GM12878 (cell line): ENCODE results near the gene TJP1. TPM values are rescaled to one million over a fixed set of nuclear protein-coding genes. Genes with fewer than 3 reads are reported as not detected.

ENCODE experiments used
- ATAC-seq: fragments of 200-7000 bp; cut with Tn5 transposase; 3 replicates; pipeline ENCODE4 v1.9.1; 2020; ENCODE audit warnings: mild to moderate bottlenecking, moderate library complexity
- BruUV-seq: library from RNA; stranded (reverse); fragments of 400-500 nt; replicated peaks from 2 replicates; lab custom pipeline; 2021; lab: Mats Ljungman, UMichigan
- CTCF ChIA-PET: fragments of 300-600 bp; sonication (Branson Sonifier 250); formaldehyde crosslinking; extraction: SDS; loops from one replicate; lab custom pipeline; 2021; ENCODE audit warnings: inconsistent platforms; lab: Yijun Ruan, JAX
- POLR2A ChIA-PET: fragments of 350-600 bp; formaldehyde crosslinking; extraction: SDS; loops from one replicate; lab custom pipeline; 2021; ENCODE audit warnings: inconsistent platforms; lab: Charles Lee
- RAD21 ChIA-PET: fragments of 300-600 bp; sonication (Branson Sonifier 250); formaldehyde crosslinking; loops from one replicate; lab custom pipeline; 2023; ENCODE audit warnings: antibody characterized with exemption; ENCODE audit not compliant: unreplicated experiment; lab: Charles Lee
- SMC1A ChIA-PET: fragments of 300-600 bp; sonication (Branson Sonifier 250); formaldehyde crosslinking; loops from one replicate; lab custom pipeline; 2023; ENCODE audit not compliant: unreplicated experiment, uncharacterized antibody; lab: Charles Lee
- DNase-seq: peaks from one replicate; pipeline ENCODE4 v3.0.0-alpha.2; 2011; ENCODE audit warnings: low read depth, low spot score
- FAIRE-seq: peaks from 3 replicates; lab custom pipeline; 2011; peaks lifted over from hg19 to GRCh38; lab: Jason Lieb, UNC
- H2AFZ ChIP-seq: 2 replicates; pipeline ENCODE4 v1.6.0; 2011; ENCODE audit warnings: low read depth, low read length, control low read depth; ENCODE audit not compliant: control insufficient read depth
- H3K27ac ChIP-seq: 2 replicates; pipeline ENCODE4 v1.5.1; 2011; ENCODE audit warnings: control low read depth; ENCODE audit not compliant: control insufficient read depth, insufficient read depth
- H3K27me3 ChIP-seq, 2 experiments: replicated peaks in 1 of 2; 2 replicates each; pipeline versions ENCODE4 v1.6.0 to v1.6.1; 2011; ENCODE audit warnings: low read length in 1 of 2; ENCODE audit not compliant: control insufficient read depth in 2 of 2, insufficient read depth in 2 of 2
- H3K36me3 ChIP-seq, 2 experiments: 2 replicates each; pipeline ENCODE4 v1.5.1; 2011; ENCODE audit warnings: low read length in 1 of 2; ENCODE audit not compliant: control insufficient read depth in 2 of 2, insufficient read depth in 2 of 2
- H3K4me1 ChIP-seq: 2 replicates; pipeline ENCODE4 v1.6.1; 2011; ENCODE audit warnings: mild to moderate bottlenecking, low read length, moderate library complexity, mixed read lengths; ENCODE audit not compliant: control insufficient read depth, insufficient read depth
- H3K4me2 ChIP-seq: 2 replicates; pipeline ENCODE4 v1.6.0; 2011; ENCODE audit warnings: control low read depth; ENCODE audit not compliant: control insufficient read depth, insufficient read depth
- H3K4me3 ChIP-seq: fragments of 200-600 bp; sonication (generic); 2 replicates; pipeline ENCODE4 v1.5.1; 2016
- H3K79me2 ChIP-seq: 2 replicates; pipeline ENCODE4 v1.6.0; 2011; ENCODE audit warnings: low read length; ENCODE audit not compliant: control insufficient read depth, insufficient read depth
- H3K9ac ChIP-seq: 2 replicates; pipeline ENCODE4 v1.8.0; 2011; ENCODE audit warnings: low read length, control low read depth, mixed read lengths; ENCODE audit not compliant: control insufficient read depth, insufficient read depth
- H3K9me3 ChIP-seq: replicated peaks from 3 replicates; pipeline ENCODE4 v1.5.1; 2011; ENCODE audit warnings: mild to moderate bottlenecking, low read length; ENCODE audit not compliant: control insufficient read depth, insufficient read depth
- H4K20me1 ChIP-seq: 2 replicates; pipeline ENCODE4 v1.6.0; 2011; ENCODE audit not compliant: control insufficient read depth, insufficient read depth
- ASH2L ChIP-seq: fragments of 300-600, 200-600 bp; sonication (generic); IDR thresholded peaks from 2 replicates; pipeline ENCODE4 v1.6.1; 2017; ENCODE audit warnings: low read depth, mild to moderate bottlenecking, borderline replicate concordance
- BHLHE40 ChIP-seq, 2 experiments: fragments of 450-650 bp in 1 of 2; IDR thresholded peaks; 2 replicates each; pipeline ENCODE4 v1.6.1; 2011 to 2017; ENCODE audit warnings: low read depth in 2 of 2, borderline replicate concordance in 1 of 2, improper control_type of control experiment in 1 of 2, low read length in 1 of 2, mild to moderate bottlenecking in 1 of 2
- FOXM1 ChIP-seq: IDR thresholded peaks from 2 replicates; pipeline ENCODE4 v1.6.1; 2012; ENCODE audit warnings: low read depth, mild to moderate bottlenecking, inconsistent platforms, low read length, moderate library complexity
- GABPA ChIP-seq: IDR thresholded peaks from 2 replicates; pipeline ENCODE4 v1.6.1; 2014; ENCODE audit warnings: antibody characterized with exemption, low read depth, mild to moderate bottlenecking, inconsistent platforms
- JUND ChIP-seq: IDR thresholded peaks from 2 replicates; pipeline ENCODE4 v1.6.1; 2012; ENCODE audit warnings: low read depth, mild to moderate bottlenecking, low read length, improper control_type of control experiment, moderate library complexity
- NR2C2 ChIP-seq: IDR thresholded peaks from 2 replicates; pipeline ENCODE4 v1.6.1; 2011; ENCODE audit warnings: borderline replicate concordance, low read depth; ENCODE audit not compliant: control insufficient read depth, insufficient read length
- NRF1 ChIP-seq: conservative IDR thresholded peaks from 2 replicates; pipeline ENCODE4 v1.6.1; 2011; ENCODE audit warnings: mild to moderate bottlenecking, low read depth, low read length, improper control_type of control experiment
- SMAD1 ChIP-seq: fragments of 450-650 bp; IDR thresholded peaks from 2 replicates; pipeline ENCODE4 v1.6.1; 2018; ENCODE audit warnings: mild to moderate bottlenecking, low read depth; ENCODE audit not compliant: partially characterized antibody
- SP1 ChIP-seq: IDR thresholded peaks from one replicate; pipeline ENCODE4 v1.6.1; 2011; ENCODE audit warnings: low read depth, low read length
- YBX1 ChIP-seq: fragments of 450-650 bp; IDR thresholded peaks from 2 replicates; pipeline ENCODE4 v1.6.1; 2016; ENCODE audit warnings: antibody characterized with exemption
- ZNF207 ChIP-seq: fragments of 450-650 bp; IDR thresholded peaks from 2 replicates; pipeline ENCODE4 v1.6.1; 2014; ENCODE audit warnings: antibody characterized with exemption, mild to moderate bottlenecking, borderline replicate concordance
- ZNF24 ChIP-seq: fragments of 450-650 bp; IDR thresholded peaks from 2 replicates; pipeline ENCODE4 v1.6.1; 2017; ENCODE audit warnings: antibody characterized with exemption, mild to moderate bottlenecking
- WGBS: methylation state at CpG from one replicate; pipeline ENCODE4 v1.1.6; 2016; ENCODE audit warnings: low lambda C conversion rate; ENCODE audit not compliant: insufficient replicate concordance, insufficient coverage; ENCODE audit errors: missing lambda C conversion rate; 5-methylcytosine and 5-hydroxymethylcytosine counted together
- in situ Hi-C: fragments of 300-500 bp; cut with MboI; formaldehyde crosslinking; loops from 9 replicates; pipeline ENCODE4 v1.14.3; 2018; ENCODE audit warnings: mixed read lengths
- intact Hi-C: fragments of 100-400 bp; cut with micrococcal nuclease; formaldehyde crosslinking; loops from one replicate; pipeline ENCODE4 v1.14.2; 2022; ENCODE audit not compliant: unreplicated experiment
- polyA plus RNA-seq, 11 experiments: library from polyadenylated mRNA; depleted of rRNA in 4 of 11; unstranded in 6 of 11; stranded (reverse) in 5 of 11; fragments of >200 nt; fragmentation: Nextera tagmentation in 4 of 11; fragmentation: Illumina TruSeq in 1 of 11; extraction: Ambion mirVana in 4 of 11; extraction: Trizol in 1 of 11; gene quantifications; 1 replicate in 1 of 11; 2 replicates in 10 of 11; pipeline versions ENCODE4 v1.2.1 to v1.2.3, GENCODE V29; 2011 to 2016; ENCODE audit warnings: inconsistent platforms in 2 of 11, missing spikeins in 2 of 11, low read depth in 1 of 11
- total RNA-seq, 4 experiments: library from RNA; depleted of rRNA in 3 of 4; stranded (reverse); fragments of >200 nt in 3 of 4; fragmentation: Illumina TruSeq in 1 of 4; extraction: Trizol in 1 of 4; gene quantifications; 2 replicates each; pipeline versions ENCODE4 v1.2.1 to v1.2.3, GENCODE V29; 2013 to 2021
- TF ChIP-seq, protein P1 (sequence below): fragments of 450-650 bp; formaldehyde crosslinking; IDR thresholded peaks from 2 replicates; pipeline ENCODE4 v1.5.0; 2022; ENCODE audit warnings: mild to moderate bottlenecking, missing genetic modification characterization
- TF ChIP-seq, protein P2 (sequence below), 3 experiments: IDR thresholded peaks in 2 of 3; conservative IDR thresholded peaks in 1 of 3; 2 replicates each; pipeline ENCODE4 v1.5.1; 2011; ENCODE audit warnings: low read depth in 3 of 3, low read length in 3 of 3, mild to moderate bottlenecking in 3 of 3, control low read depth in 2 of 3, moderate library complexity in 2 of 3, inconsistent platforms in 1 of 3, mixed read lengths in 1 of 3; ENCODE audit not compliant: control insufficient read depth in 2 of 3, insufficient read depth in 1 of 3; ENCODE audit errors: extremely low read depth in 1 of 3

TJP1 gene
- total and polyA plus RNA-seq, 10 of the 15 experiments (the other 5 are each of a cell fraction or from before 2014, with no cell fraction given): 0.01 to 0.49 (median 0.08) TPM; not detected in 7

DNA sequence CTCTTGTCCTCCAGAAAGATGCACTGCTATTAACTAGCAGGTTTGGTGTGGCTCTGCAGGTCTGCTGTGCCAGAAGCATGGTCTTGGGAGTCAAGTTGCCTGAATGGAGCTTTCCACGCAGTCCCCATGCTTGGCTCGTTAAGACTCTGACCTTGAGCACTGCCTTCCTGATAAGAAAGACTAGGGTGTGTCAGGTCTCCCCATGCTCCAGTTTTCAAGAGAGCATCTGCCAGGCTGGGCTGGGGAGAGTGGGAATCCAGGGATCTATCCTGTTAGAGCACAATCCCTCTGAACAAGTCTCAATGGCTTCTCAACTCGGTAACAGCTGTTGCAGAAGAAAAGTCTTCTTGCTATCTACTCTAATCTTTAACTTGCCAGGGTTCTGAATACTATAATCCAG is 98.2 kb downstream of the TJP1 start:
- Histone ChIP-seq H3K4me2 (no peak overlapping the region), H3K9ac (no peak overlapping the region), H3K4me3 (no peak overlapping the region), H3K27ac (no peak overlapping the region), H2AFZ (no peak overlapping the region), H3K27me3 (no peaks in the 10 kb centered on the region), H3K9me3 (no peaks in the 10 kb centered on the region; the same call in 2 of the 3 replicates), H3K79me2 (no peaks in the 10 kb centered on the region), H4K20me1 (no peaks in the 10 kb centered on the region), H3K4me1 (no peaks in the 10 kb centered on the region), H3K36me3 (no peaks in the 10 kb centered on the region)
- in situ Hi-C loops (no loop called here), intact Hi-C loops (no loop called here)
- no TSS peak for BruUV-seq
- TF ChIP-seq, protein P1, sequence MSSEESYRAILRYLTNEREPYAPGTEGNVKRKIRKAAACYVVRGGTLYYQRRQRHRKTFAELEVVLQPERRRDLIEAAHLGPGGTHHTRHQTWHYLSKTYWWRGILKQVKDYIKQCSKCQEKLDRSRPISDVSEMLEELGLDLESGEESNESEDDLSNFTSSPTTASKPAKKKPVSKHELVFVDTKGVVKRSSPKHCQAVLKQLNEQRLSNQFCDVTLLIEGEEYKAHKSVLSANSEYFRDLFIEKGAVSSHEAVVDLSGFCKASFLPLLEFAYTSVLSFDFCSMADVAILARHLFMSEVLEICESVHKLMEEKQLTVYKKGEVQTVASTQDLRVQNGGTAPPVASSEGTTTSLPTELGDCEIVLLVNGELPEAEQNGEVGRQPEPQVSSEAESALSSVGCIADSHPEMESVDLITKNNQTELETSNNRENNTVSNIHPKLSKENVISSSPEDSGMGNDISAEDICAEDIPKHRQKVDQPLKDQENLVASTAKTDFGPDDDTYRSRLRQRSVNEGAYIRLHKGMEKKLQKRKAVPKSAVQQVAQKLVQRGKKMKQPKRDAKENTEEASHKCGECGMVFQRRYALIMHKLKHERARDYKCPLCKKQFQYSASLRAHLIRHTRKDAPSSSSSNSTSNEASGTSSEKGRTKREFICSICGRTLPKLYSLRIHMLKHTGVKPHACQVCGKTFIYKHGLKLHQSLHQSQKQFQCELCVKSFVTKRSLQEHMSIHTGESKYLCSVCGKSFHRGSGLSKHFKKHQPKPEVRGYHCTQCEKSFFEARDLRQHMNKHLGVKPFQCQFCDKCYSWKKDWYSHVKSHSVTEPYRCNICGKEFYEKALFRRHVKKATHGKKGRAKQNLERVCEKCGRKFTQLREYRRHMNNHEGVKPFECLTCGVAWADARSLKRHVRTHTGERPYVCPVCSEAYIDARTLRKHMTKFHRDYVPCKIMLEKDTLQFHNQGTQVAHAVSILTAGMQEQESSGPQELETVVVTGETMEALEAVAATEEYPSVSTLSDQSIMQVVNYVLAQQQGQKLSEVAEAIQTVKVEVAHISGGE (CRISPR knock-in tag): no peak
- TF ChIP-seq ZNF207 (no peak), JUND (no peak), SMAD1 (no peak), NR2C2 (no peak), SP1 (no peak), GABPA (no peak), ZNF24 (no peak), BHLHE40 (IDR thresholded peaks at IDR 0.05; ENCODE audit: borderline replicate concordance in 1 of 2, low read depth in 2 of 2, low read length in 1 of 2) (no peak), YBX1 (no peak), FOXM1 (no peak), NRF1 (no peak), ASH2L (no peak)
- TF ChIP-seq, protein P2, sequence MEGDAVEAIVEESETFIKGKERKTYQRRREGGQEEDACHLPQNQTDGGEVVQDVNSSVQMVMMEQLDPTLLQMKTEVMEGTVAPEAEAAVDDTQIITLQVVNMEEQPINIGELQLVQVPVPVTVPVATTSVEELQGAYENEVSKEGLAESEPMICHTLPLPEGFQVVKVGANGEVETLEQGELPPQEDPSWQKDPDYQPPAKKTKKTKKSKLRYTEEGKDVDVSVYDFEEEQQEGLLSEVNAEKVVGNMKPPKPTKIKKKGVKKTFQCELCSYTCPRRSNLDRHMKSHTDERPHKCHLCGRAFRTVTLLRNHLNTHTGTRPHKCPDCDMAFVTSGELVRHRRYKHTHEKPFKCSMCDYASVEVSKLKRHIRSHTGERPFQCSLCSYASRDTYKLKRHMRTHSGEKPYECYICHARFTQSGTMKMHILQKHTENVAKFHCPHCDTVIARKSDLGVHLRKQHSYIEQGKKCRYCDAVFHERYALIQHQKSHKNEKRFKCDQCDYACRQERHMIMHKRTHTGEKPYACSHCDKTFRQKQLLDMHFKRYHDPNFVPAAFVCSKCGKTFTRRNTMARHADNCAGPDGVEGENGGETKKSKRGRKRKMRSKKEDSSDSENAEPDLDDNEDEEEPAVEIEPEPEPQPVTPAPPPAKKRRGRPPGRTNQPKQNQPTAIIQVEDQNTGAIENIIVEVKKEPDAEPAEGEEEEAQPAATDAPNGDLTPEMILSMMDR (IDR thresholded peaks at IDR 0.05 in 2 of 3, conservative IDR thresholded peaks at IDR 0.05 in 1 of 3; ENCODE audit: control insufficient read depth in 2 of 3, extremely low read depth in 1 of 3, insufficient read depth in 1 of 3, low read depth in 3 of 3, low read length in 3 of 3): no peak
- ATAC-seq (no peak), DNase-seq (no peak), FAIRE-seq (no peak)
- ChIA-PET POLR2A (no interaction called here), CTCF (no interaction called here), SMC1A (no interaction called here), RAD21 (no interaction called here)
- 2% methylated on average over 3 of the region's 3 CpGs for WGBS
